ENCODE results near the gene ASZ1.

ASZ1 gene

GRCh38 chr7:117346161-117346560, 81.1 kb downstream of the ASZ1 start:
- Histone ChIP-seq H3K79me2 (ENCODE audit: insufficient read depth, low read length) (no peaks in the 10 kb centered on the region), H3F3A (ENCODE audit: insufficient read depth) (no peaks in the 10 kb centered on the region), H3K36me3 (ENCODE audit: low read length) (0 out of 2 replicates have a peak, but pooled peaks cover 3% of the 10 kb centered on the region), H3K9me2 (replicated peaks; ENCODE audit: insufficient read depth, low read length) (no peaks in the 10 kb centered on the region), H4K20me1 (ENCODE audit: low read depth, low read length) (no peaks in the 10 kb centered on the region), H3K9ac (ENCODE audit: low read length) (no peak overlapping the region), H3K27ac (ENCODE audit: low read depth, low read length) (no peak overlapping the region), H2AFZ (ENCODE audit: low read depth, low read length, severe bottlenecking) (no peak overlapping the region), H3K4me3 (ENCODE audit: insufficient read depth, low read length, poor library complexity, severe bottlenecking) (no peak overlapping the region), H3K4me2 (ENCODE audit: low read depth, low read length, poor library complexity, severe bottlenecking) (no peak overlapping the region), H3K9me3 (ENCODE audit: insufficient read depth, low read length) (no peaks in the 10 kb centered on the region), H3K27me3 (ENCODE audit: low read length) (no peaks in the 10 kb centered on the region)
- TF ChIP-seq CTCF (IDR thresholded peaks at IDR 0.05; ENCODE audit: insufficient read depth, low read length, poor library complexity, severe bottlenecking), result no peak
- TF ChIP-seq EZH2phosphoT487 (conservative IDR thresholded peaks at IDR 0.05; ENCODE audit: low read length), result no peak

- Histone ChIP-seq H3K36me3 (ENCODE audit: low read length) (no peaks in the 10 kb centered on the region), H3K9ac (ENCODE audit: low read length) (no peak overlapping the region), H3K27me3 (ENCODE audit: low read length) (no peaks in the 10 kb centered on the region), H3K9me2 (replicated peaks; ENCODE audit: insufficient read depth, low read length) (no peaks in the 10 kb centered on the region), H3K27ac (ENCODE audit: low read depth, low read length) (no peak overlapping the region), H4K20me1 (ENCODE audit: low read depth, low read length) (no peaks in the 10 kb centered on the region), H3K79me2 (ENCODE audit: insufficient read depth, low read length) (no peaks in the 10 kb centered on the region), H3K4me3 (ENCODE audit: insufficient read depth, low read length, poor library complexity, severe bottlenecking) (no peak overlapping the region), H3K4me2 (ENCODE audit: low read depth, low read length, poor library complexity, severe bottlenecking) (no peak overlapping the region), H3F3A (ENCODE audit: insufficient read depth) (no peaks in the 10 kb centered on the region; the same call in 1 of the 2 replicates), H3K9me3 (ENCODE audit: insufficient read depth, low read length) (no peaks in the 10 kb centered on the region), H2AFZ (ENCODE audit: low read depth, low read length, severe bottlenecking) (no peak overlapping the region)
- no peak for TF ChIP-seq EZH2phosphoT487 (conservative IDR thresholded peaks at IDR 0.05; ENCODE audit: low read length)
Observed at GRCh38 chr7:117338020-117338419, 89.3 kb downstream of the ASZ1 start.

GRCh38 chr7:117333168-117333567, 94.1 kb downstream of the ASZ1 start:
- TF ChIP-seq CTCF (IDR thresholded peaks at IDR 0.05; ENCODE audit: insufficient read depth, low read length, poor library complexity, severe bottlenecking) (no peak), EZH2phosphoT487 (conservative IDR thresholded peaks at IDR 0.05; ENCODE audit: low read length) (no peak)

GRCh38 chr7:117332031-117332430, 95.3 kb downstream of the ASZ1 start:
- Histone ChIP-seq H4K20me1 (ENCODE audit: low read depth, low read length) (no peaks in the 10 kb centered on the region), H3K9ac (ENCODE audit: low read length) (no peak overlapping the region), H3K9me3 (ENCODE audit: insufficient read depth, low read length) (no peaks in the 10 kb centered on the region), H3K9me2 (replicated peaks; ENCODE audit: insufficient read depth, low read length) (no peaks in the 10 kb centered on the region), H3K4me2 (ENCODE audit: low read depth, low read length, poor library complexity, severe bottlenecking) (no peak overlapping the region), H2AFZ (ENCODE audit: low read depth, low read length, severe bottlenecking) (no peak overlapping the region), H3K27me3 (ENCODE audit: low read length) (no peaks in the 10 kb centered on the region), H3F3A (ENCODE audit: insufficient read depth) (no peaks in the 10 kb centered on the region), H3K4me3 (ENCODE audit: insufficient read depth, low read length, poor library complexity, severe bottlenecking) (no peak overlapping the region), H3K36me3 (ENCODE audit: low read length) (peaks cover 7% of the 10 kb centered on the region; the same call in 1 of the 2 replicates), H3K79me2 (ENCODE audit: insufficient read depth, low read length) (no peaks in the 10 kb centered on the region), H3K27ac (ENCODE audit: low read depth, low read length) (no peak overlapping the region)
- TF ChIP-seq CTCF (IDR thresholded peaks at IDR 0.05; ENCODE audit: insufficient read depth, low read length, poor library complexity, severe bottlenecking) (no peak), EZH2phosphoT487 (conservative IDR thresholded peaks at IDR 0.05; ENCODE audit: low read length) (no peak)

More at GRCh38 chr7:117333168-117333567, 94.1 kb downstream of the ASZ1 start:
- no peaks in the 10 kb centered on the region for H3K9me3 ChIP-seq (ENCODE audit: insufficient read depth, low read length)
- no peak overlapping the region for H3K4me3 ChIP-seq (ENCODE audit: insufficient read depth, low read length, poor library complexity, severe bottlenecking)
- no peak overlapping the region for H3K27ac ChIP-seq (ENCODE audit: low read depth, low read length)
- H3K4me2 ChIP-seq (ENCODE audit: low read depth, low read length, poor library complexity, severe bottlenecking), result no peak overlapping the region
- no peaks in the 10 kb centered on the region for H3K9me2 ChIP-seq (replicated peaks; ENCODE audit: insufficient read depth, low read length)
- peaks cover 7% of the 10 kb centered on the region; the same call in 1 of the 2 replicates for H3K36me3 ChIP-seq (ENCODE audit: low read length)
- no peak overlapping the region for H2AFZ ChIP-seq (ENCODE audit: low read depth, low read length, severe bottlenecking)
- H3K27me3 ChIP-seq (ENCODE audit: low read length), result no peaks in the 10 kb centered on the region
- H3F3A ChIP-seq (ENCODE audit: insufficient read depth), result no peaks in the 10 kb centered on the region
- H3K79me2 ChIP-seq (ENCODE audit: insufficient read depth, low read length), result no peaks in the 10 kb centered on the region
- H4K20me1 ChIP-seq (ENCODE audit: low read depth, low read length), result no peaks in the 10 kb centered on the region
- no peak overlapping the region for H3K9ac ChIP-seq (ENCODE audit: low read length)
